ENCODE results near the gene DDX11. TPM values are rescaled to one million over a fixed set of nuclear protein-coding genes. Genes with fewer than 3 reads are reported as not detected.

DDX11 gene
- total RNA-seq, 1 donor from 2014 or later = 5.1 TPM

Other genes starting within 250 kb of the DDX11 start
- 1.7 TPM for gene TSPAN11, start 147.1 kb upstream of the DDX11 start, total RNA-seq

All from left ventricle myocardium inferior (tissue), 1 donor.